GM12872 (cell line): Measurements from ENCODE around the gene KCNC1.

Experiments used
- CTCF ChIP-seq: IDR thresholded peaks from 3 replicates; pipeline ENCODE4 v1.5.1; 2011; ENCODE audit warnings: low read depth, mild to moderate bottlenecking, low read length, moderate library complexity; ENCODE audit not compliant: insufficient read depth

Gene KCNC1

GRCh38 chr11:17793642-17794170, 59.1 kb downstream of the KCNC1 start:
- TF ChIP-seq CTCF = no peak

- TF ChIP-seq CTCF = no peak
Measured at GRCh38 chr11:17794981-17795380, 60.4 kb downstream of the KCNC1 start.

GRCh38 chr11:17796154-17796553, 61.6 kb downstream of the KCNC1 start:
- no peak for TF ChIP-seq CTCF

- TF ChIP-seq CTCF = no peak
Measured at GRCh38 chr11:17798253-17798652, 63.7 kb downstream of the KCNC1 start.

GRCh38 chr11:17798716-17799115, 64.1 kb downstream of the KCNC1 start:
- no peak for TF ChIP-seq CTCF

GRCh38 chr11:17799147-17799546, 64.6 kb downstream of the KCNC1 start:
- TF ChIP-seq CTCF = no peak

- no peak for TF ChIP-seq CTCF
Measured at GRCh38 chr11:17801166-17801565, 66.6 kb downstream of the KCNC1 start.
